Upper lobe of left lung (tissue), 6 donors: ENCODE results near the gene EYS. TPM values are rescaled to one million over a fixed set of nuclear protein-coding genes. Genes with fewer than 3 reads are reported as not detected.

Experiments
- ATAC-seq, 2 donors: fragments of 200-7000 bp; cut with Tn5 transposase; one replicate each; pipeline ENCODE4 v1.9.1; 2022; ENCODE audit warnings: mild to moderate bottlenecking in 2 of 2, moderate library complexity in 2 of 2; ENCODE audit not compliant: low FRiP score in 2 of 2
- DNase-seq, 2 donors: peaks; one replicate each; pipeline ENCODE4 v3.0.0-alpha.2; 2019 to 2020
- H3K27ac ChIP-seq, 4 donors: fragments of 200-600 bp; sonication (generic); one replicate each; pipeline ENCODE4 v1.5.1; 2016 to 2019
- H3K27me3 ChIP-seq, 4 donors: fragments of 200-600 bp; sonication (generic); one replicate each; pipeline ENCODE4 v1.5.1; 2017 to 2019
- H3K36me3 ChIP-seq, 4 donors: fragments of 200-600 bp; sonication (generic); one replicate each; pipeline ENCODE4 v1.5.1; 2016 to 2019
- H3K4me1 ChIP-seq, 4 donors: fragments of 200-600 bp; sonication (generic); one replicate each; pipeline ENCODE4 v1.5.1; 2018 to 2019
- H3K4me3 ChIP-seq, 4 donors: fragments of 200-600 bp; sonication (generic); one replicate each; pipeline ENCODE4 v1.5.1; 2017 to 2019; ENCODE audit warnings: mild to moderate bottlenecking in 2 of 4, moderate library complexity in 1 of 4
- H3K9me3 ChIP-seq, 4 donors: fragments of 200-600 bp; sonication (generic); one replicate each; pipeline ENCODE4 v1.5.1; 2018 to 2019
- EP300 ChIP-seq, 4 donors: sonication (generic); formaldehyde crosslinking; IDR thresholded peaks; one replicate each; pipeline ENCODE4 v1.5.1; 2017; ENCODE audit warnings: antibody characterized with exemption in 4 of 4, control low read depth in 2 of 4
- POLR2A ChIP-seq, 4 donors: fragments of 450-650 bp; IDR thresholded peaks; one replicate each; pipeline ENCODE4 v1.5.1; 2016 to 2017; ENCODE audit warnings: antibody characterized with exemption in 4 of 4, mild to moderate bottlenecking in 2 of 4
- POLR2AphosphoS5 ChIP-seq, 2 donors: sonication (generic); formaldehyde crosslinking; IDR thresholded peaks; one replicate each; pipeline ENCODE4 v1.5.1; 2017; ENCODE audit warnings: antibody characterized with exemption in 2 of 2
- WGBS, 2 donors: methylation state at CpG; one replicate each; pipeline ENCODE4 v1.1.5; 2017 to 2018; 5-methylcytosine and 5-hydroxymethylcytosine counted together
- total RNA-seq, 6 donors: library from RNA; depleted of rRNA in 4 of 6; stranded (reverse); fragments of >200 nt in 4 of 6; gene quantifications; one replicate each; pipeline versions ENCODE4 v1.1.0 to v1.2.1, GENCODE V29; 2016 to 2021
- TF ChIP-seq, protein P1 (sequence below), 6 experiments: fragments of 450-650 bp in 4 of 6; fragments of 200-600 bp in 2 of 6; sonication (generic) in 2 of 6; IDR thresholded peaks; one replicate each; pipeline ENCODE4 v1.5.1; 2016 to 2019; ENCODE audit warnings: antibody characterized with exemption in 6 of 6
- donor health status: DM: no; HTN: no; CAD: no; lungs with moderate emphysema.
- donor health status: DM: no; HTN: yes; CAD: no; lungs with severe emphysema.

Gene EYS
- total RNA-seq, 6 donors from 2014 or later = under 0.01 to 0.46 (median 0.28) TPM; not detected in 2

DNA sequence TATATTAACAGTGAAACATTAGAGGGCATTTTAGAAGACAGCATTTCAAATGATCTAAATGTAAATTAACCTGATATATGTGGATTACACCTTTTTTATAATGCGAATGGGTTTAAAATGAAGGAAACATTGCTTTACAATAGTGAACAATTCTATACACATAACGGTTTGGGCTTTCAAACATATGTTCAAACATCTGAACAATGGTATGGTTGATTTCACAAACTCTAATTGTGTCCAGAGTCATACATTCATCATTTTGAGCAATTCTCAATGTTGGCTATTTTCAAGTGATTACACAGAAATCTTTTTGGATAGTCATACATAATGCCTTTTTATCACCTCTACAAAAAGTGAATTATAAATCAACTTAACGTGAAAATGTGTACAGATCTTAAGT lies 1493.3 kb downstream of the EYS start:
- TF ChIP-seq POLR2A (IDR thresholded peaks at IDR 0.05) = no peak
- no peak for TF ChIP-seq POLR2AphosphoS5 (IDR thresholded peaks at IDR 0.05)
- TF ChIP-seq, protein P1, sequence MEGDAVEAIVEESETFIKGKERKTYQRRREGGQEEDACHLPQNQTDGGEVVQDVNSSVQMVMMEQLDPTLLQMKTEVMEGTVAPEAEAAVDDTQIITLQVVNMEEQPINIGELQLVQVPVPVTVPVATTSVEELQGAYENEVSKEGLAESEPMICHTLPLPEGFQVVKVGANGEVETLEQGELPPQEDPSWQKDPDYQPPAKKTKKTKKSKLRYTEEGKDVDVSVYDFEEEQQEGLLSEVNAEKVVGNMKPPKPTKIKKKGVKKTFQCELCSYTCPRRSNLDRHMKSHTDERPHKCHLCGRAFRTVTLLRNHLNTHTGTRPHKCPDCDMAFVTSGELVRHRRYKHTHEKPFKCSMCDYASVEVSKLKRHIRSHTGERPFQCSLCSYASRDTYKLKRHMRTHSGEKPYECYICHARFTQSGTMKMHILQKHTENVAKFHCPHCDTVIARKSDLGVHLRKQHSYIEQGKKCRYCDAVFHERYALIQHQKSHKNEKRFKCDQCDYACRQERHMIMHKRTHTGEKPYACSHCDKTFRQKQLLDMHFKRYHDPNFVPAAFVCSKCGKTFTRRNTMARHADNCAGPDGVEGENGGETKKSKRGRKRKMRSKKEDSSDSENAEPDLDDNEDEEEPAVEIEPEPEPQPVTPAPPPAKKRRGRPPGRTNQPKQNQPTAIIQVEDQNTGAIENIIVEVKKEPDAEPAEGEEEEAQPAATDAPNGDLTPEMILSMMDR (IDR thresholded peaks at IDR 0.05) = no peak
- no peak for TF ChIP-seq EP300 (IDR thresholded peaks at IDR 0.05)
- Histone ChIP-seq H3K9me3 (no peaks in the 10 kb centered on the region), H3K4me1 (no peaks in the 10 kb centered on the region), H3K4me3 (no peak overlapping the region), H3K27me3 (no peaks in the 10 kb centered on the region), H3K27ac (no peak overlapping the region), H3K36me3 (no peaks in the 10 kb centered on the region)
- DNase-seq = no peak
- WGBS, 2 donors = 50 to 57% methylated on average over 3 of the region's 3 CpGs
- no peak for ATAC-seq

DNA sequence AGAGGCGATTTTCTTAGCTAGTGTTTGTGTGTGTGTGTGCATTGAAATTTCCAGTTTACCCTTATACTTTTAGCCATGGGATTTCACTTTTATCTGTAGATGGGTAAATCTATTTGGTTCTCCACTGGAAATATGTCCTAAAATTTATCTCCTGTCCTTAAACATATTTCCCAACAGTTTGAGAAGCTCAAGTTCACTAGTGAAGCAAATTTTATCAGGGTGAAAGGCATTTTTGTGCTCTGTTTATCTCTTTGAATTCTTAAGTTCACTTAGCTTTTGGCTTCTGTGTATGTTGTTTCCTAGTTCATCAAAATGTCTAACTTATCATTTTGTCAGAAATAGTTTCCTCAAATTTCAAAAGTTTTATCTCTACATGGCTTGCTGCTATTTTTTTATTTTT lies 1509.8 kb downstream of the EYS start:
- no peaks in the 10 kb centered on the region for H3K27me3 ChIP-seq
- no peak for TF ChIP-seq POLR2A (IDR thresholded peaks at IDR 0.05)
- TF ChIP-seq EP300 (IDR thresholded peaks at IDR 0.05) = no peak
- TF ChIP-seq, protein P1 (IDR thresholded peaks at IDR 0.05) = no peak
- TF ChIP-seq POLR2AphosphoS5 (IDR thresholded peaks at IDR 0.05) = no peak
- DNase-seq (no peak), ATAC-seq (no peak)
- no peaks in the 10 kb centered on the region for H3K4me1 ChIP-seq
- 91 to 95% methylated on average over 1 of the region's 1 CpG for WGBS, 2 donors
- no peak overlapping the region for H3K27ac ChIP-seq
- no peaks in the 10 kb centered on the region for H3K36me3 ChIP-seq
- no peaks in the 10 kb centered on the region for H3K9me3 ChIP-seq
- H3K4me3 ChIP-seq = no peak overlapping the region

DNA sequence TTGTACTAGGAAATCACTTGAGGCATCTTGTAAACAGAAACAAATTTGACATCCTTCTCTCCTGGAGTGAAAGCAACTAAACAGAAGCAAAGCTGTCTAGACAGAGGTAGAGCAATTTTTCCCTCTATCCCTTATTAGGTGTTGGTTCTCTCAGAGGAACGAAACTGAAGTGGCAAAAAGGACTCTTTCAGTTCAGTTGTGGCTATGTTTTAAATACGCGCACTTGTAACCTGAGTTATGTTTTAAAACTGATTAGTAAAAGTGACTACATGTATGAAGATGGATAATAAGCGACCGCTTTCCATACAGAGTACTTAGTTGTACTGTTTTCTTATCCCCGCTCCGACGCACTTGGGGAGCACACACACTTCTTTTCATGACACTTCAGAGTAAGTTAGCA lies 1520.4 kb downstream of the EYS start:
- Histone ChIP-seq H3K9me3 (peaks cover 0 to 4% (median 0%) of the 10 kb centered on the region in 4 donors), H3K27ac (no peak overlapping the region), H3K4me3 (no peak overlapping the region), H3K36me3 (no peaks in the 10 kb centered on the region), H3K4me1 (no peaks in the 10 kb centered on the region), H3K27me3 (no peaks in the 10 kb centered on the region)
- ATAC-seq (no peak), DNase-seq (no peak)
- TF ChIP-seq POLR2AphosphoS5 (IDR thresholded peaks at IDR 0.05) (no peak), POLR2A (IDR thresholded peaks at IDR 0.05) (no peak), EP300 (IDR thresholded peaks at IDR 0.05) (no peak)
- TF ChIP-seq, protein P1 (IDR thresholded peaks at IDR 0.05) = no peak
- WGBS, 2 donors = 67 to 78% methylated on average over 8 of the region's 8 CpGs

DNA sequence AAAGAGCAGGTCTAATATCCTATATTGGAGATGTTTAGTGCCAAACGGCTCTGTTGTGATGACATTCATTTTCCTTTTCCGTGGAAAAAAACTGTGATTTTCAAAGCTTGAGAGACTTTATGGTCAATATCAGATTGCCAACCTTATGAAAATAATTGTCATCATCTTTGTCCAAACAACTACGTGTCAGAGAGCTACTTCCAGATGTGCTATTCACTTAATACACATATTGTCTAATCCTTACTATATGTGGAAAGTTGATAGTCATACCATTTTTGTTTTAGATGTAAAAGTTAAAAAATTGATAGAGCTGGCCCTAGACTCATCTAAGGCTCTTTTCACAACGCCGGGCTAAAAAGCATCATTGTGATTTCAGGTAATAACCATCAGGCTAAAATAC lies 1521.4 kb downstream of the EYS start:
- no peak for DNase-seq

DNA sequence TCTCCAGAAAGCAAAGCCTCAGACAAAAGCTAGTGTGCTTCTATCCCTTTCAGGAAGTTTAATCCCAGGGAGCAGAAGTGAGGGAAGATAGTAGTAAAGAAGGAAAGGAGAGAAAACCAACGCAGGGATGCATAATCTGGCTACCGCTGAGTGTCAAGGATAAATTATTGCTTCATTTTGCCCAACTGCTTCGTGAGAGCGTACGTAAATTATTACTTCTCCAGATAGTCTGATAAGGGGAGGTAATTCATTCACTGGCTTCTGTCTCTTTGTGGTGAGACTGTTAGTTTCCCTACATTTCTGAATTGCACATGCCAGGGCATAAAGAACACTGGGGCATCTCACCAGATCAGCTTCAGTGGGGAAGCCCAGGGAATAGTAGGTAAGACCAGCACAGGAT lies 1531.7 kb downstream of the EYS start:
- no peak overlapping the region for H3K27ac ChIP-seq
- no peaks in the 10 kb centered on the region for H3K36me3 ChIP-seq
- H3K4me1 ChIP-seq = no peaks in the 10 kb centered on the region
- H3K27me3 ChIP-seq = no peaks in the 10 kb centered on the region
- DNase-seq (no peak), ATAC-seq (no peak)
- TF ChIP-seq, protein P1 (IDR thresholded peaks at IDR 0.05) = no peak
- TF ChIP-seq POLR2A (IDR thresholded peaks at IDR 0.05) (no peak), POLR2AphosphoS5 (IDR thresholded peaks at IDR 0.05) (no peak), EP300 (IDR thresholded peaks at IDR 0.05) (no peak)
- no peak overlapping the region for H3K4me3 ChIP-seq
- no peaks in the 10 kb centered on the region for H3K9me3 ChIP-seq
- WGBS, 2 donors = 60 to 63% methylated on average over 5 of the region's 5 CpGs

More for the DNA sequence above, 1521.4 kb downstream of the EYS start:
- 78 to 87% methylated on average over 5 of the region's 5 CpGs for WGBS, 2 donors
- H3K27me3 ChIP-seq = no peaks in the 10 kb centered on the region
- ATAC-seq = no peak
- H3K36me3 ChIP-seq = no peaks in the 10 kb centered on the region
- H3K4me1 ChIP-seq = no peaks in the 10 kb centered on the region
- no peak overlapping the region for H3K27ac ChIP-seq
- H3K9me3 ChIP-seq = peaks cover 0 to 4% (median 0%) of the 10 kb centered on the region in 4 donors
- no peak overlapping the region for H3K4me3 ChIP-seq
- TF ChIP-seq POLR2AphosphoS5 (IDR thresholded peaks at IDR 0.05) = no peak
- TF ChIP-seq, protein P1 (IDR thresholded peaks at IDR 0.05) = no peak
